Mesodermal cell (in vitro differentiated cells): ENCODE measurements around the gene DLGAP4.

Experiments
- H3K27ac ChIP-seq: 2 replicates; pipeline ENCODE4 v1.7.0; 2013; ENCODE audit warnings: mild to moderate bottlenecking, low read depth, low read length, moderate library complexity; ENCODE audit not compliant: severe bottlenecking
- H3K36me3 ChIP-seq: 2 replicates; pipeline ENCODE4 v1.7.1; 2013; ENCODE audit warnings: mild to moderate bottlenecking, low read length, moderate library complexity; ENCODE audit not compliant: control insufficient read depth, insufficient read depth
- H3K4me1 ChIP-seq: one replicate; pipeline ENCODE4 v1.7.1; 2013; ENCODE audit warnings: mild to moderate bottlenecking, low read length; ENCODE audit not compliant: insufficient read depth, control insufficient read depth, poor library complexity, severe bottlenecking
- H3K4me3 ChIP-seq: 2 replicates; pipeline ENCODE4 v1.7.0; 2013; ENCODE audit warnings: low read length, control low read depth, mild to moderate bottlenecking; ENCODE audit not compliant: insufficient read depth, poor library complexity, severe bottlenecking; ENCODE audit errors: extremely low read depth
- H3K9me3 ChIP-seq: 2 replicates; pipeline ENCODE4 v1.7.1; 2013; ENCODE audit warnings: mild to moderate bottlenecking, low read length, moderate library complexity; ENCODE audit not compliant: control insufficient read depth
- WGBS, 2 experiments: methylation state at CpG; one replicate each; pipeline ENCODE4 v1.1.5; 2013; ENCODE audit warnings: missing lambda C conversion rate in 2 of 2; ENCODE audit not compliant: insufficient coverage in 2 of 2; 5-methylcytosine and 5-hydroxymethylcytosine counted together

Gene DLGAP4

DNA sequence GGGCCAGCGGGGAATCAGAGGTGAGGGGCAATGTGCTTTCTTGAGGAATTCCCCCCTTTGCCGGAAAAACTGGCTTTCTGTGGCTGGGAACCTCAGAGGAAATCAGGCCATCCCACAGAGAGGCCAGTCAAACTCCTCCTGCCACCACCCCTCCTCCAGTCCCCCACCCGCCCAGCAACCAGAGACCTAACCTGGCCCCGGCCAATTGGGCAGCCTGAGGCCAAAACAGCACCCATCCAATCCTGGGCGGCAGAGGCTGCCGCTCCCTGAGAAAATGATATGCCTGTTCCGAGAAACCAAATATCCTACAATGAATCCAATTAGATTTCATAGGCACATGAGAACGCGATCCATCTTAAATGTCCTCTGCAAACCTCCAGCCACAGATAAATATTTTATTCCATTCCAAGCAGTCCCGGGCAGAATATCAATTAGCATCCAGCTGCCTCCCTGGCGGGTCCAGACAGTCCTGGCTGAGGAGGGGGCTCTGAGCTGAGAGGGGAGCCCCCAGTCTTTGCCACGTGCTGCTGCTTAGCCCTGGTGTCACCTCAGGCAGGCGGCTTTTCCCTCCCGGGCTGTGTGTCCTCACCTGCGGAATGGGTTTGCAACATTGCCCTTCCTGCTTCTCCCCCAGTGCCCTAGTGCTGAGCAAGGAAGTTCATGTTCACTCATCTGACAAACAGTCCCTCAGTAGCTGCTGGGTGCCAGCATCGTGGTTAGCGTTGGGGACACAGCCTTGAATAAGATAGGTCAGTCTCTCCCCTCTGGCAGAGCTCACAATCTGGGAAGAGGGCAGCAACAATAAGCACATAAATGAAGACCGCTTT is 95.0 kb downstream of the DLGAP4 start:
- H3K27ac ChIP-seq: no peak overlapping the region
- 80 to 86% methylated on average over 14 to 15 of the region's 18 CpGs for WGBS, 2 experiments
- H3K4me3 ChIP-seq: no peak overlapping the region
- H3K4me1 ChIP-seq: no peaks in the 10 kb centered on the region
- no peaks in the 10 kb centered on the region for H3K9me3 ChIP-seq
- H3K36me3 ChIP-seq: no peaks in the 10 kb centered on the region

DNA sequence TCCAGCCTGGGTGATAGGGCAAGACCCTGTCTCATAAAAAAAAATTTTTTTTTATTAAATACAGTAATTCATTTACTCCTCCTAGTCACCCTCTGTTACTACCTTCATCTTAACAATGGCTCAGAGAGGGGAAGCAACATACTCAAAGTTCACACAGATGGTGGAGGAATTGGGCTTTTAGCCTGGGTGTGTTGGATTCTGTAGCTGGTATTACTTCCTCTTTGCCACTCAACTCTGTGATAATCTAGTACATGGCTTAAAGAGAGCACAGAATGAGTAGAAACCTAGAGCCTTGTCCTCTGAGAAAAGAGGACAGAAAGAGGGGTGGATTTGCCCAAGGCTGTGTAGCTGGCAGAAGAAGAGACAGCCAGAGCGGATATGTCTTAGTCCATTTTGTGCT is 96.6 kb downstream of the DLGAP4 start:
- Histone ChIP-seq H3K4me1 (no peaks in the 10 kb centered on the region), H3K36me3 (no peaks in the 10 kb centered on the region), H3K27ac (no peak overlapping the region), H3K9me3 (no peaks in the 10 kb centered on the region), H3K4me3 (no peak overlapping the region)
- WGBS, 2 experiments: 92% methylated on average over 1 of the region's 1 CpG; no CpG with 5 or more reads in 1 of the 2 experiments

DNA sequence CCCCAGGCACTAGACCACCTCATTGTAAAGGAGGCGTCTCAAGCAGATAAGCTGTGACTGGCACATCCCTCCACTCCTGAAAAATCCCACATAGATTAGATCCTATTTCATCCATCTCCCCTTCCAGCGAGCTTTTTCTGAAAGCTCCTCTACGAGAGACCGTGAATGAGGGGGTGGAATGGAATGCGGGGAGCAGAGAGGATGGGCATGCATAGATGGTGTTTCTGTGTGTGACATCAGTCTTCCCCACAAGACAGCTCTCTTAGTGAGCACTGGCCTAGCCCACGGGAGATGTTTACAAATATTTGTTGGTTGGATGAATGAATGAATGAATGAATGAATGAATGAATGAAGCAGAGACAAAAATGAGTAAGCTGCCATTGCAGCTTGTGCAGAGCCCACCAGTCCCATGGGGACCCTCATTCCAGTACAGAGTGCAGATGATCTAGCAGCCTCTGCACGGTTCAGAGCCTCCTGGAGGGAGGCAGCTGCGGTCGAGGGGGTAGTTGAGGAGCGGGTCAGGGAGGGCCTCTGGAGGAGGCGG is 98.4 kb downstream of the DLGAP4 start:
- Histone ChIP-seq H3K4me1 (no peaks in the 10 kb centered on the region), H3K4me3 (no peak overlapping the region), H3K36me3 (no peaks in the 10 kb centered on the region), H3K27ac (no peak overlapping the region), H3K9me3 (no peaks in the 10 kb centered on the region)
- 90% methylated on average over 7 of the region's 11 CpGs for WGBS, 2 experiments

DNA sequence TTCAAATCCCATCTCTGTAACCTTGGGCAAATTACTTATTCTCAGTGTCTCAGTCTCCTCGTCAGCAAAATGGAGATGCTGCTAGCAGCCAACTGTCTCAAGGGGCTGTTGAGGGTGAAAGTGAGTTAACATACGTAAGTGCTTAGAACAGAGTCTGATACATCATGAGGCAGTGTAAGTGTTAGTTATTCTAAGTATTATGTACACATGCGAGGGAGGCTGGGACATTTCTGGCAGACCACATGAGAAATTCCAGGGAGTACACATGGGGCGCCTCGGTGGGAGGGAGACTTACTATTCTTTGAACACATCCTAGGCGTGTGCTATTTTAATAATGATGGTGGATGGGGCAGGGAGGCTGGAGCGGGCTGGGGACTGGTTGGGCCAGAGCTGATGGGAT is 99.1 kb downstream of the DLGAP4 start:
- no peak overlapping the region for H3K27ac ChIP-seq
- no peaks in the 10 kb centered on the region for H3K36me3 ChIP-seq
- no peak overlapping the region for H3K4me3 ChIP-seq
- H3K4me1 ChIP-seq: no peaks in the 10 kb centered on the region
- WGBS, 2 experiments: 94 to 96% methylated on average over 6 to 7 of the region's 7 CpGs
- H3K9me3 ChIP-seq: no peaks in the 10 kb centered on the region

DNA sequence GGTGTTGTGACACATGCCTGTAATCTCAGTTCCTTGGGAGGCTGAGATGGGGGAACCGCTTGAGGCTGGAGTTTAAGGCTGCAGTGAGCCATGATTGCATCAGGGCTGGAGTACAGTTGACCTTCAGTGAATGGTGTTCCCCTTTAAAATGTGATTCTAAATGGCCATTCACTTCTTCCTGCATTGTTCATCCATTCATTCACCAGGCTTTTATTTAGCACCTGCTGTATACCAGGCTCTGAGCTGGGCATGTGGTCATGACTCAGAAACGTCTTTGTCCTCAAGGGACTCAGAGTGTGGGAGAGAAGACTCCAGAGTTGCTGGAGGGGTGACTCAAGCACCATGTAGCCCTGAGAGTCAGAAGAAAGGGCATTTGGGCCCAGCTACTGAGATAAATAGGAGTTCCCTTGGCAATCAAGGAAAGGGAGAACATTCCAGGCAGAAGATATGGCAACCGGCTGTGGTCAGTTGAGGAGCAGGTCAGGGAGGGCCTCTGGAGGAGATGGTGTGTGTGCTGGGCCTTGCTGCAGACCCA is 101.1 kb downstream of the DLGAP4 start:
- Histone ChIP-seq H3K27ac (no peak overlapping the region), H3K9me3 (no peaks in the 10 kb centered on the region), H3K4me1 (no peaks in the 10 kb centered on the region), H3K36me3 (no peaks in the 10 kb centered on the region), H3K4me3 (no peak overlapping the region)
- 95 to 96% methylated on average over 3 of the region's 3 CpGs for WGBS, 2 experiments

DNA sequence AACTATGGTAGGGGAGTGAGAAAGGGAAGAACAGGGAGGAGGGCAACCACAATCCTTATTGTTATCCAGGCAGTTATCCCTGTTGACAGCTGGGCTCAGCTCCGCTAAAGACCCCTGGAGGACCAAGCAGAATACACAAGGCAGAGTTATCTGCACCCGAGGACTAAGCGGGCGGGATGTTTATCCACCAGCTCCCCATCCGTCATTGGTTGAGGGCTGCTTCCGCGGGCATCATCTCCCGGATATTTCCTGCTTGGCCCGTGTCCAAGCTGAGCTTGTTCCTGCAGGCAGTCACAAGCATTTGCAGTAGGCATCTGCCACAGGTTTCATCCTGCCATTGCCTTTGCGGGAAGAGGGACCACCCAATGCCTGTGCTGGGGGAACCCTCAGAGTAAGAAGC is 102.1 kb downstream of the DLGAP4 start:
- Histone ChIP-seq H3K9me3 (no peaks in the 10 kb centered on the region), H3K4me1 (no peaks in the 10 kb centered on the region), H3K27ac (no peak overlapping the region), H3K4me3 (no peak overlapping the region), H3K36me3 (no peaks in the 10 kb centered on the region)
- WGBS, 2 experiments: 82 to 88% methylated on average over 10 of the region's 10 CpGs

DNA sequence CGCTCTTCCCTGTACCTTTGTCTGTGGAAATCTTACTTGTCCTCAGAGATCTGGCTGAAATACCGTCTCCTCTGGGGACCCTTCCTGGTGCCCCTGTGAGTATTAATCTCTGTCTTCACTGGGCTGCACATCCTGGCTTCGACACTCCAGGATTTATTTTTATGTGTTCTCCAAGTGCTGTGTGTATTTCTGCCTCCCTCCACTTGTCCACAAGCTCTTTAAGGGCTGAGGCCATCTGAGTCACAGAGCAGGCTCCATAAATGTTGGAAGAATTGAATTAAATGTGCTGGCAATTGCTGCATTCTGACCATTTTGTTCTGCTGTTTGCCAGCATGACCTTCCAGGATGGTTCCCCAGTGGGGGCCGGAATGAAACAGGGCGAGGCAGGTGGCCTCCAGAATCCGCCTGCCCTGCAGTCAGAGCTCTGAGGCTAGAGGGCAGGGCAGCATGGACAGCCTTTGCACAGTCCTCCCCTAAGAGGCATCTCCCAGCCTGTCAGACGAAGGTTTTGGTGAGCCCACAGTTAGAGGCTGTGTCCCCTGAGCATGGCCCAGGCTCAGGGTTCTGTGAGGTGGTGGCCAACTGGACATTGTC is 105.8 kb downstream of the DLGAP4 start:
- no peak overlapping the region for H3K27ac ChIP-seq
- H3K36me3 ChIP-seq: no peaks in the 10 kb centered on the region
- 63 to 86% methylated on average over 3 to 5 of the region's 7 CpGs for WGBS, 2 experiments
- no peaks in the 10 kb centered on the region for H3K9me3 ChIP-seq
- H3K4me3 ChIP-seq: no peak overlapping the region
- H3K4me1 ChIP-seq: no peaks in the 10 kb centered on the region

DNA sequence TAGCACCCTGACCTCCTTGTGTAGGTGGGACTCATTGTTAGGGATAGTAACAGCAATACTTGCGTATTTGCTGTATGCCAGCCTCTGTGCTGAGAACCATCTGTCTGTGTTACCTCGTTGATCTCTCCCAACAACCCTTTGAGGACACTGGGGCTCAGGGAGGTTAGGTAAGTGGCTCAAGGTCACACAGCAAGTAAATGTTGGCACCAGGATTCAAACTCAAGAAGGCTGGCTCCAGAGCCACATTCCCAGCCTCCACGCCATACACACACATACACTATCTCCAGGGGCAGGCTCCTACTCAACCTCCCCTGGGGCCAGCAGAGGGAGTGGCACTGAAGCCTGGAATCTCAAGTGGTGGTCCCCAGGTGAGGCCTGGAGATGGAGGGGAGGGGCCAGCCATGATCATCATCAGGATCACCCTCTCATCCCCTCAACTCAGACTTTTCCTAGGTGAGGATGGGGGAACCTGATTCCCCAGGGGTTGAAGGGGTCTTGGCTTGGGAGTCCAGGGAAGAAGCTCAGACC is 109.4 kb downstream of the DLGAP4 start:
- Histone ChIP-seq H3K4me3 (no peak overlapping the region), H3K4me1 (no peaks in the 10 kb centered on the region), H3K27ac (no peak overlapping the region), H3K9me3 (no peaks in the 10 kb centered on the region), H3K36me3 (no peaks in the 10 kb centered on the region)
- 83 to 94% methylated on average over 2 to 3 of the region's 3 CpGs for WGBS, 2 experiments

DNA sequence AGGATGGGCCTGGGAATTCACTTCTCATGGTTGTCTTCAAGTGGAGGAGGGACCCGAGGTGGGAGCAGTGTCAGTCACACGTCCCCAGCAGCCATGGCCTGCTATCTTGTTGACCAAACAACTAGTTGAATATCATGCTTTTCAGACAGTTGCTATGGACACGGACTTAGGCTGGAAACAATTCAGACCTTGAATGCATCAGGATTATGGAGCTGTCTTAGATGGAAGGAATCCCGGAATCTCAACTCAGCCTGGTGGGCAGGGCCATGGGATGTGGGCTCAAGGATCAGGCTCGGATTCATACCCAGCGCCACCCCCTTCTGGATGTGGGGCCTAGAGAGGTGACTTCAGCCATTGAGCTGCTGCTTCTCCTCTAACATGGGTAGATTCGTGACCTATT is 112.6 kb downstream of the DLGAP4 start:
- no peak overlapping the region for H3K27ac ChIP-seq
- WGBS, 2 experiments: 84 to 92% methylated on average over 5 to 6 of the region's 7 CpGs

DNA sequence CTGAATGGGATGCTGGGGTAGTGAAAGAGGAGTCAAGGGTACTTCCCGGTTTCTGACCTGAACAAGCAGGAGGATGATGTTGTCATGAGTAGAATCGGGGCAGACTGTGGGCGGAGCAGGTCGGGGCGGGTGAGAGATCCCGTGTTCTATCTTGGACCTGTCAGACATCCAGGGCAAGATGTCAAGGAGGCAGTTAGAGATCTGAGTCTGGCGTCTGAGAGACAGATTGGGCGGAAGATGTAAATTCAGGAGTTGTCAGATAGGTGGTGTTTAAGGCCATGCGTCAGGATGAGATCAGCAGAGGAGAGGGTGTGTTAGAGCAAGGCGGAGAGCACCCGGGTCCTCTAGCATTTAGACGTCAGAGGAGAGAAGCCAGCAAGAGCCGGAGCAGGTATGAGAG is 115.5 kb downstream of the DLGAP4 start:
- WGBS, 2 experiments: 81 to 93% methylated on average over 11 to 12 of the region's 13 CpGs
- no peak overlapping the region for H3K27ac ChIP-seq
- no peak overlapping the region for H3K4me3 ChIP-seq
- H3K4me1 ChIP-seq: no peaks in the 10 kb centered on the region
- no peaks in the 10 kb centered on the region for H3K9me3 ChIP-seq
- no peaks in the 10 kb centered on the region for H3K36me3 ChIP-seq

More for the DNA sequence above, 112.6 kb downstream of the DLGAP4 start:
- Histone ChIP-seq H3K9me3 (no peaks in the 10 kb centered on the region), H3K4me3 (no peak overlapping the region), H3K36me3 (no peaks in the 10 kb centered on the region), H3K4me1 (no peaks in the 10 kb centered on the region)
